ENCODE data around the gene KBTBD8. TPM values are rescaled to one million over a fixed set of nuclear protein-coding genes. Genes with fewer than 3 reads are reported as not detected.

The KBTBD8 gene
- total RNA-seq, 3 donors from 2014 or later (not counting 1 experiment from before 2014, with no cell fraction given), result 8.6 to 11.8 (median 10.8) TPM

- no peaks in the 10 kb centered on the region for H3K27me3 ChIP-seq (ENCODE audit: control insufficient read depth, insufficient read depth, low read length)
- 92% methylated on average over 1 of the region's 2 CpGs for WGBS (ENCODE audit: insufficient coverage)
- peak overlapping the region; percentile 38 for H3K27ac ChIP-seq (ENCODE audit: low read length)
Observed at GRCh38 chr3:67047051-67047450, 48.9 kb downstream of the KBTBD8 start.

GRCh38 chr3:67048067-67048714 is 50.1 kb downstream of the KBTBD8 start:
- Histone ChIP-seq H3K4me1 (ENCODE audit: control insufficient read depth, insufficient read depth, low read length) (no peaks in the 10 kb centered on the region), H3K27ac (ENCODE audit: low read length) (peak overlapping the region; percentile 38), H3K9me3 (ENCODE audit: control insufficient read depth, insufficient read depth, low read length) (no peaks in the 10 kb centered on the region), H3K4me3 (ENCODE audit: low read length) (no peak overlapping the region), H3K27me3 (ENCODE audit: control insufficient read depth, insufficient read depth, low read length) (no peaks in the 10 kb centered on the region), H3K36me3 (ENCODE audit: control insufficient read depth, insufficient read depth, low read length) (no peaks in the 10 kb centered on the region)
- H3K9me3 Mint-ChIP-seq, result peaks cover 0 to 4% of the 10 kb centered on the region in 2 donors
- TF ChIP-seq, protein P1, sequence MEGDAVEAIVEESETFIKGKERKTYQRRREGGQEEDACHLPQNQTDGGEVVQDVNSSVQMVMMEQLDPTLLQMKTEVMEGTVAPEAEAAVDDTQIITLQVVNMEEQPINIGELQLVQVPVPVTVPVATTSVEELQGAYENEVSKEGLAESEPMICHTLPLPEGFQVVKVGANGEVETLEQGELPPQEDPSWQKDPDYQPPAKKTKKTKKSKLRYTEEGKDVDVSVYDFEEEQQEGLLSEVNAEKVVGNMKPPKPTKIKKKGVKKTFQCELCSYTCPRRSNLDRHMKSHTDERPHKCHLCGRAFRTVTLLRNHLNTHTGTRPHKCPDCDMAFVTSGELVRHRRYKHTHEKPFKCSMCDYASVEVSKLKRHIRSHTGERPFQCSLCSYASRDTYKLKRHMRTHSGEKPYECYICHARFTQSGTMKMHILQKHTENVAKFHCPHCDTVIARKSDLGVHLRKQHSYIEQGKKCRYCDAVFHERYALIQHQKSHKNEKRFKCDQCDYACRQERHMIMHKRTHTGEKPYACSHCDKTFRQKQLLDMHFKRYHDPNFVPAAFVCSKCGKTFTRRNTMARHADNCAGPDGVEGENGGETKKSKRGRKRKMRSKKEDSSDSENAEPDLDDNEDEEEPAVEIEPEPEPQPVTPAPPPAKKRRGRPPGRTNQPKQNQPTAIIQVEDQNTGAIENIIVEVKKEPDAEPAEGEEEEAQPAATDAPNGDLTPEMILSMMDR (IDR thresholded peaks at IDR 0.05), result no peak
- peaks cover 10% of the 10 kb centered on the region for H3K36me3 Mint-ChIP-seq
- no peak overlapping the region for H3K4me3 Mint-ChIP-seq
- peaks cover 0 to 7% of the 10 kb centered on the region in 2 donors for H3K4me1 Mint-ChIP-seq
- intact Hi-C loops (cut with micrococcal nuclease), result no loop called here
- peaks cover 7 to 15% of the 10 kb centered on the region in 2 donors for H3K27me3 Mint-ChIP-seq (ENCODE audit: low read depth in 2 of 2)
- H3K27ac Mint-ChIP-seq, result no peak overlapping the region
- ATAC-seq (no peak), DNase-seq (no peak)
- 39% methylated on average over 2 of the region's 2 CpGs for WGBS (ENCODE audit: insufficient coverage)

More at GRCh38 chr3:67047051-67047450, 48.9 kb downstream of the KBTBD8 start:
- H3K9me3 ChIP-seq (ENCODE audit: control insufficient read depth, insufficient read depth, low read length), result no peaks in the 10 kb centered on the region
- intact Hi-C loops (cut with micrococcal nuclease), result no loop called here
- Mint-ChIP-seq H3K4me1 (peaks cover 0 to 7% of the 10 kb centered on the region in 2 donors), H3K27me3 (ENCODE audit: low read depth in 2 of 2) (peaks cover 7 to 15% of the 10 kb centered on the region in 2 donors), H3K4me3 (no peak overlapping the region), H3K36me3 (peaks cover 10% of the 10 kb centered on the region), H3K27ac (no peak overlapping the region), H3K9me3 (peaks cover 0 to 4% of the 10 kb centered on the region in 2 donors)
- H3K36me3 ChIP-seq (ENCODE audit: control insufficient read depth, insufficient read depth, low read length), result no peaks in the 10 kb centered on the region
- DNase-seq (no peak), ATAC-seq (no peak)
- TF ChIP-seq, protein P1 (IDR thresholded peaks at IDR 0.05), result no peak
- no peak overlapping the region for H3K4me3 ChIP-seq (ENCODE audit: low read length)
- no peaks in the 10 kb centered on the region for H3K4me1 ChIP-seq (ENCODE audit: control insufficient read depth, insufficient read depth, low read length)

GRCh38 chr3:67048715-67049074 is 50.6 kb downstream of the KBTBD8 start:
- no peak overlapping the region for H3K4me3 ChIP-seq (ENCODE audit: low read length)

More at GRCh38 chr3:67048715-67049074, 50.6 kb downstream of the KBTBD8 start:
- Mint-ChIP-seq H3K4me3 (no peak overlapping the region), H3K27ac (no peak overlapping the region), H3K9me3 (peaks cover 0 to 4% of the 10 kb centered on the region in 2 donors), H3K27me3 (ENCODE audit: low read depth in 2 of 2) (peaks cover 7 to 15% of the 10 kb centered on the region in 2 donors), H3K4me1 (peaks cover 0 to 7% of the 10 kb centered on the region in 2 donors), H3K36me3 (peaks cover 10% of the 10 kb centered on the region)
- TF ChIP-seq, protein P1 (IDR thresholded peaks at IDR 0.05), result no peak
- intact Hi-C loops (cut with micrococcal nuclease), result no loop called here
- DNase-seq (no peak), ATAC-seq (no peak)
- no peaks in the 10 kb centered on the region for H3K27me3 ChIP-seq (ENCODE audit: control insufficient read depth, insufficient read depth, low read length)
- no peak overlapping the region for H3K27ac ChIP-seq (ENCODE audit: low read length)
- H3K4me1 ChIP-seq (ENCODE audit: control insufficient read depth, insufficient read depth, low read length), result no peaks in the 10 kb centered on the region
- no peaks in the 10 kb centered on the region for H3K9me3 ChIP-seq (ENCODE audit: control insufficient read depth, insufficient read depth, low read length)
- H3K36me3 ChIP-seq (ENCODE audit: control insufficient read depth, insufficient read depth, low read length), result no peaks in the 10 kb centered on the region
- 79% methylated on average over 3 of the region's 3 CpGs for WGBS (ENCODE audit: insufficient coverage)
